ENCODE measurements around the gene PPIG. TPM values are rescaled to one million over a fixed set of nuclear protein-coding genes. Genes with fewer than 3 reads are reported as not detected.

PPIG gene
- polyA plus RNA-seq, 4 donors = 84.1 to 111 (median 102) TPM

Other genes starting within 250 kb of the PPIG start
- gene LRP2, start 221.8 kb upstream of the PPIG start, polyA plus RNA-seq (ENCODE audit: insufficient read length in 4 of 4) = 100 to 1,000 TPM in 3 of 4 donors, 10 to 100 TPM in 1; 90.5 to 211 (median 153) TPM
- 10 to 100 TPM; 10.6 to 18.3 (median 14.0) TPM for gene BBS5, start 104.9 kb upstream of the PPIG start, polyA plus RNA-seq (ENCODE audit: insufficient read length in 4 of 4)
- 1 to 10 TPM in 3 of 4 donors, under 1 TPM in 1; 0.76 to 2.7 (median 1.5) TPM for gene KLHL41, start 74.6 kb upstream of the PPIG start, polyA plus RNA-seq (ENCODE audit: insufficient read length in 4 of 4)
- gene FASTKD1, start 10.5 kb upstream of the PPIG start, polyA plus RNA-seq (ENCODE audit: insufficient read length in 4 of 4) = 10 to 100 TPM; 26.8 to 47.3 (median 36.4) TPM
- gene CFAP210, start 110.1 kb downstream of the PPIG start, polyA plus RNA-seq (ENCODE audit: insufficient read length in 4 of 4) = 1 to 10 TPM; 1.6 to 3.1 (median 2.6) TPM
- gene PHOSPHO2, start 110.1 kb downstream of the PPIG start, polyA plus RNA-seq (ENCODE audit: insufficient read length in 4 of 4) = 10 to 100 TPM; 10.3 to 19.7 (median 14.7) TPM
- gene KLHL23, start 149.5 kb downstream of the PPIG start, polyA plus RNA-seq (ENCODE audit: insufficient read length in 4 of 4) = 10 to 100 TPM; 25.9 to 41.5 (median 35.4) TPM
- gene SSB, start 214.5 kb downstream of the PPIG start, polyA plus RNA-seq (ENCODE audit: insufficient read length in 4 of 4) = 100 to 1,000 TPM; 165 to 206 (median 183) TPM
- 10 to 100 TPM; 44.4 to 50.5 (median 48.0) TPM for gene METTL5, start 240.6 kb downstream of the PPIG start, polyA plus RNA-seq (ENCODE audit: insufficient read length in 4 of 4)
- gene UBR3, start 243.1 kb downstream of the PPIG start, polyA plus RNA-seq (ENCODE audit: insufficient read length in 4 of 4) = 10 to 100 TPM; 30.4 to 47.2 (median 39.1) TPM

Measured in left renal cortex interstitium (tissue), 4 donors.